Spleen (tissue), 7 donors: ENCODE data around the gene ACBD6.

Experiments
- POLR2A ChIP-seq, 3 donors: fragments of 450-650 bp; IDR thresholded peaks; one replicate each; pipeline ENCODE4 v1.5.1; 2017; ENCODE audit warnings: antibody characterized with exemption in 3 of 3, mild to moderate bottlenecking in 1 of 3
- TF ChIP-seq, protein P1 (sequence below), 11 experiments: fragments of 200-600 bp in 7 of 11; fragments of 450-650 bp in 4 of 11; sonication (generic) in 4 of 11; IDR thresholded peaks in 8 of 11; conservative IDR thresholded peaks in 3 of 11; 1 replicate in 7 of 11; 2 replicates in 4 of 11; pipeline versions ENCODE4 v1.4.0 to v1.8.0; 2016 to 2021; ENCODE audit warnings: antibody characterized with exemption in 11 of 11, inconsistent platforms in 4 of 11, mild to moderate bottlenecking in 1 of 11
- donor health status: DM: no; HTN: no; CAD: no; lungs with moderate emphysema.
- donor health status: DM: no; HTN: no; CAD: no.
- donor health status: DM: no; HTN: no; CAD: no.

GRCh38 chr1:180363246-180363995 is 139.0 kb downstream of the ACBD6 start:
- TF ChIP-seq, protein P1, sequence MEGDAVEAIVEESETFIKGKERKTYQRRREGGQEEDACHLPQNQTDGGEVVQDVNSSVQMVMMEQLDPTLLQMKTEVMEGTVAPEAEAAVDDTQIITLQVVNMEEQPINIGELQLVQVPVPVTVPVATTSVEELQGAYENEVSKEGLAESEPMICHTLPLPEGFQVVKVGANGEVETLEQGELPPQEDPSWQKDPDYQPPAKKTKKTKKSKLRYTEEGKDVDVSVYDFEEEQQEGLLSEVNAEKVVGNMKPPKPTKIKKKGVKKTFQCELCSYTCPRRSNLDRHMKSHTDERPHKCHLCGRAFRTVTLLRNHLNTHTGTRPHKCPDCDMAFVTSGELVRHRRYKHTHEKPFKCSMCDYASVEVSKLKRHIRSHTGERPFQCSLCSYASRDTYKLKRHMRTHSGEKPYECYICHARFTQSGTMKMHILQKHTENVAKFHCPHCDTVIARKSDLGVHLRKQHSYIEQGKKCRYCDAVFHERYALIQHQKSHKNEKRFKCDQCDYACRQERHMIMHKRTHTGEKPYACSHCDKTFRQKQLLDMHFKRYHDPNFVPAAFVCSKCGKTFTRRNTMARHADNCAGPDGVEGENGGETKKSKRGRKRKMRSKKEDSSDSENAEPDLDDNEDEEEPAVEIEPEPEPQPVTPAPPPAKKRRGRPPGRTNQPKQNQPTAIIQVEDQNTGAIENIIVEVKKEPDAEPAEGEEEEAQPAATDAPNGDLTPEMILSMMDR (IDR thresholded peaks at IDR 0.05 in 8 of 11, conservative IDR thresholded peaks at IDR 0.05 in 3 of 11) = no peak
- TF ChIP-seq POLR2A (IDR thresholded peaks at IDR 0.05) = no peak
